Kidney (tissue), 14 donors: ENCODE measurements around the gene KIAA1755. TPM values are rescaled to one million over a fixed set of nuclear protein-coding genes. Genes with fewer than 3 reads are reported as not detected.
A peak's percentile ranks its signal among the peaks of the same experiment; 100 is the strongest.

Source experiments
- DNase-seq, 5 donors: peaks; one replicate each; pipeline ENCODE4 v3.0.0-alpha.2; 2013 to 2020
- FAIRE-seq: peaks from 2 replicates; lab custom pipeline; 2012; peaks lifted over from hg19 to GRCh38; lab: Jason Lieb, UNC
- H3K27ac ChIP-seq, 2 donors: one replicate each; pipeline ENCODE4 v1.7.0; 2013; ENCODE audit warnings: low read depth in 2 of 2, low read length in 2 of 2, inconsistent platforms in 1 of 2
- H3K27me3 ChIP-seq: one replicate; pipeline ENCODE4 v1.7.1; 2013; ENCODE audit warnings: low read length, inconsistent platforms; ENCODE audit not compliant: control insufficient read depth, insufficient read depth
- H3K36me3 ChIP-seq, 3 donors: one replicate each; pipeline versions ENCODE4 v1.7.0 to v1.7.1; 2013; ENCODE audit warnings: low read length in 3 of 3, control low read depth in 1 of 3, inconsistent platforms in 1 of 3; ENCODE audit not compliant: insufficient read depth in 3 of 3, control insufficient read depth in 2 of 3
- H3K4me1 ChIP-seq, 3 donors: one replicate each; pipeline versions ENCODE4 v1.7.0 to v1.7.1; 2013; ENCODE audit warnings: low read length in 3 of 3, inconsistent platforms in 1 of 3, low read depth in 1 of 3; ENCODE audit not compliant: control insufficient read depth in 2 of 3, insufficient read depth in 2 of 3
- H3K4me3 ChIP-seq, 3 donors: one replicate each; pipeline versions ENCODE4 v1.7.0 to v1.8.1; 2013; ENCODE audit warnings: low read length in 3 of 3, control low read depth in 1 of 3, inconsistent platforms in 1 of 3
- H3K9ac ChIP-seq, 3 donors: one replicate each; pipeline versions ENCODE4 v1.7.0 to v1.7.1; 2013; ENCODE audit warnings: low read length in 3 of 3, control low read depth in 1 of 3, inconsistent platforms in 1 of 3
- H3K9me3 ChIP-seq, 3 donors: one replicate each; pipeline versions ENCODE4 v1.7.0 to v1.7.1; 2013; ENCODE audit warnings: low read length in 3 of 3, control low read depth in 1 of 3, inconsistent platforms in 1 of 3; ENCODE audit not compliant: control insufficient read depth in 2 of 3, insufficient read depth in 1 of 3
- intact Hi-C: fragments of 100-400 bp; cut with DNase I; formaldehyde crosslinking; loops from one replicate; pipeline ENCODE4 v1.11.1; 2022
- polyA plus RNA-seq: library from polyadenylated mRNA; stranded (reverse); fragments of 350-450 nt; fragmentation: Illumina TruSeq; extraction: RNeasy Lipid Tissue Mini Kit (QIAGEN cat#74804); gene quantifications from one replicate; pipeline ENCODE4 v1.2.3, GENCODE V29; 2014; ENCODE audit warnings: low read depth, low replicate concordance; ENCODE audit not compliant: insufficient read depth
- total RNA-seq: library from RNA; stranded (reverse); fragmentation: NEBNext Ultra II Directional; extraction: Animal tissue kit (Norgen Biotek cat#: 25700); gene quantifications from one replicate; pipeline ENCODE4 v1.2.1, GENCODE V29; 2021
- TF ChIP-seq, protein P1 (sequence below): IDR thresholded peaks from 3 replicates; pipeline ENCODE4 v1.5.1; 2012; ENCODE audit warnings: mild to moderate bottlenecking, moderate library complexity, borderline replicate concordance; ENCODE audit not compliant: insufficient read depth; ENCODE audit errors: extremely low read depth
- donor health status: control.
- donor health status: control.
- donor health status: control.
- donor health status: control.
- donor health status: control.
- donor health status: DM: yes; HTN: yes; CAD: no.
- donor health status: Normal renal cell carcinoma (clear cell type).

The KIAA1755 gene
- total and polyA plus RNA-seq, 2 donors from 2014 or later: 1.5 to 5.1 TPM

DNA sequence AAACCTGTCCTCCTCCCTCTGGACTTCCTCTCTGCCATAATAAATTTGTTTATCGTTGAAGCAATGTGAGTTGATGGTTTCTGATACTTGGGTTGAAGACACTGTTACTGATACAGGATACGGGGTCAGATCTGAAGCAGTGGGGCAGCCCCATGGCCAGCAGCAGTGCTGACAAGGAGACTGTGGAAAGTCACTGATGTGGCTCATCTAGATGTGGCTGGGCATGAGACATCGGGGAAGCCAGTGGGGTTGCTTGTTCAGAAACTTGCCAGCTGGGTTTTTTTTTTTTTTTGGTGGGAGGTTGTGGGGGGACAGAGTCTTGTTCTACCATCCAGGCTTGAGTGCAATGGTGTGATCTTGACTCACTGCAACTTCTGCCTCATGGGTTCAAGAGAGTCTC is 40.8 kb upstream of the KIAA1755 start:
- Histone ChIP-seq H3K36me3 (no peaks in the 10 kb centered on the region), H3K9me3 (no peaks in the 10 kb centered on the region), H3K27ac (no peak overlapping the region), H3K4me1 (no peaks in the 10 kb centered on the region), H3K9ac (no peak overlapping the region), H3K27me3 (no peaks in the 10 kb centered on the region), H3K4me3 (no peak overlapping the region)
- DNase-seq (no peak), FAIRE-seq (no peak)
- TF ChIP-seq, protein P1, sequence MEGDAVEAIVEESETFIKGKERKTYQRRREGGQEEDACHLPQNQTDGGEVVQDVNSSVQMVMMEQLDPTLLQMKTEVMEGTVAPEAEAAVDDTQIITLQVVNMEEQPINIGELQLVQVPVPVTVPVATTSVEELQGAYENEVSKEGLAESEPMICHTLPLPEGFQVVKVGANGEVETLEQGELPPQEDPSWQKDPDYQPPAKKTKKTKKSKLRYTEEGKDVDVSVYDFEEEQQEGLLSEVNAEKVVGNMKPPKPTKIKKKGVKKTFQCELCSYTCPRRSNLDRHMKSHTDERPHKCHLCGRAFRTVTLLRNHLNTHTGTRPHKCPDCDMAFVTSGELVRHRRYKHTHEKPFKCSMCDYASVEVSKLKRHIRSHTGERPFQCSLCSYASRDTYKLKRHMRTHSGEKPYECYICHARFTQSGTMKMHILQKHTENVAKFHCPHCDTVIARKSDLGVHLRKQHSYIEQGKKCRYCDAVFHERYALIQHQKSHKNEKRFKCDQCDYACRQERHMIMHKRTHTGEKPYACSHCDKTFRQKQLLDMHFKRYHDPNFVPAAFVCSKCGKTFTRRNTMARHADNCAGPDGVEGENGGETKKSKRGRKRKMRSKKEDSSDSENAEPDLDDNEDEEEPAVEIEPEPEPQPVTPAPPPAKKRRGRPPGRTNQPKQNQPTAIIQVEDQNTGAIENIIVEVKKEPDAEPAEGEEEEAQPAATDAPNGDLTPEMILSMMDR: no peak
- intact Hi-C loops: no loop called here

DNA sequence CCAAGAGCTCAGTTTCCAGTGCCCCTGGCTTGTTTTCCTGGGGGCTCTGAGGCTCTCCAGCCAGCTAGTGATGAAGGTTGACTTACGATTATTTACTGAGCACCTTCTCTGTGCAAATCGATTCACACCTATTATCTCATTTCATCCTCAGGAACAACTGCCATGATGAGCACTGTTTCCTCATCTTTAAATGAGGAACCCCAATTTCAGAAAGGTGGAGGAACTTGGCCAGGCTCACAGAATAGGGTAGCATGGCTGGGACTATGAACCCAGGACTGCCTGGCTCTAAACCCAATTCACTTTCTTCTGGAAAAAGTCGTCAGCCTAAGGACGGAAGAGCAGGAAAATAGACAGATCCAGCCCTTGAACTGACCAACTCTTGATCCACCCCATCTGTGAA is 39.9 kb upstream of the KIAA1755 start:
- FAIRE-seq (no peak), DNase-seq (no peak)
- Histone ChIP-seq H3K4me1 (no peaks in the 10 kb centered on the region), H3K9ac (no peak overlapping the region), H3K4me3 (no peak overlapping the region), H3K27ac (no peak overlapping the region), H3K36me3 (no peaks in the 10 kb centered on the region), H3K9me3 (no peaks in the 10 kb centered on the region), H3K27me3 (no peaks in the 10 kb centered on the region)
- TF ChIP-seq, protein P1: no peak
- intact Hi-C loops: no loop called here

DNA sequence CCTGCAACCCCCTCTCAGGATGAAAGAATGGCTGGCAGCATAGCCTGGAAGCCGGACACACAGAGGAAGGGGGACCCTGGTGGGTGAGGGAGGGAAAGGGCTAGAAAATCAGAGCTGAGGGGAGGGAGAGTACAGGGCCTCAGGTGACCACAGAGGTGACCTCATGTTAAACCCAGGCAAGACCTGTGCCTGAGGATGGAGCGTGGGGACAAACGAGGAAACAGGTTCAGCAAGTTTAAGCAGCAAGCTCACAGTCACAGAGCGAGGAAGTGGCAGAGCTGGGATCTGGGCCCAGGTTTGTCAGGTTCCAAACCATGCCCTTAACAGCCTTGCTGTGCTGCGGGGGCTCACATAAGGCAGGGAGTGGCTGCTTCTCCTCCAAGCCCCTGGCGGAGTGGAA is 39.4 kb upstream of the KIAA1755 start:
- TF ChIP-seq, protein P1: no peak
- Histone ChIP-seq H3K9me3 (no peaks in the 10 kb centered on the region), H3K4me3 (no peak overlapping the region), H3K27me3 (no peaks in the 10 kb centered on the region), H3K9ac (no peak overlapping the region), H3K36me3 (no peaks in the 10 kb centered on the region), H3K4me1 (no peaks in the 10 kb centered on the region), H3K27ac (no peak overlapping the region)
- intact Hi-C loops: no loop called here
- FAIRE-seq (no peak), DNase-seq (peak in 1 of 5 donors; percentile 38)

DNA sequence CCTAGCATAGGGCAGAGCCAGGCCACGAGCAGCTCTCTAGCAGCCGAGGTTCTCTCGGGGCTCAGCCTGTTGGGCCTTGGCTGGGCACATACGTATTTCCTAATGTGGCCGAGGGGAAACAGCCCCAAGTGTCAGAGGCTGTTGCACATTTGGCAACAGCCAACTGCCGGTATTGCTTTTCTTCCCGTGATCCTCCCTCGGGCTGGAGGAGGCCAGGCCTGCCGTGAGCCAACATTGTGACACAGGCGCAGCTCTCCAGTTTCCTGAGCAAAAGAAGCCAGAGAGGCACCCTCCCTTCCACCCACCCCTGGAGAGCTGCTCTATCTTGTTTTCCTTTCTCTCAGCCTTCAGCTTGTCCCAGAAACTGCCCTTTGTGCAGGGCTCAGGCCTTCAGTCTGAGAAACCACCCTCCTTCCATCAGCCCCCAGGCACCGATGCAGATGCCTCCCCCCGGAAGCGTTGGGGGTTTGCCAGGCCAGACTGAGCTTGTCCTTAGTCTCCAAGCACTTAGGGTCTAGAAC is 38.3 kb upstream of the KIAA1755 start:
- no peaks in the 10 kb centered on the region for H3K36me3 ChIP-seq
- no peak overlapping the region for H3K27ac ChIP-seq
- TF ChIP-seq, protein P1: no peak
- H3K4me3 ChIP-seq: no peak overlapping the region
- no peak overlapping the region for H3K9ac ChIP-seq
- no peaks in the 10 kb centered on the region for H3K4me1 ChIP-seq
- DNase-seq: peak in 4 of 5 donors; percentile 42 to 92 (median 66)
- H3K9me3 ChIP-seq: no peaks in the 10 kb centered on the region
- no peaks in the 10 kb centered on the region for H3K27me3 ChIP-seq
- intact Hi-C loops: no loop called here
- no peak for FAIRE-seq
